Measurements from ENCODE around the gene SYNE1.
"Not testable (repeated sequence)": the region's sequence is repeated elsewhere in the genome, so short reads cannot be mapped to it uniquely, and the experiment has no call there.

The SYNE1 gene

GRCh38 chr6:152563177-152563576 is 74.0 kb downstream of the SYNE1 start:
- DNase-seq (ENCODE audit: low read depth), result no peak

DNA sequence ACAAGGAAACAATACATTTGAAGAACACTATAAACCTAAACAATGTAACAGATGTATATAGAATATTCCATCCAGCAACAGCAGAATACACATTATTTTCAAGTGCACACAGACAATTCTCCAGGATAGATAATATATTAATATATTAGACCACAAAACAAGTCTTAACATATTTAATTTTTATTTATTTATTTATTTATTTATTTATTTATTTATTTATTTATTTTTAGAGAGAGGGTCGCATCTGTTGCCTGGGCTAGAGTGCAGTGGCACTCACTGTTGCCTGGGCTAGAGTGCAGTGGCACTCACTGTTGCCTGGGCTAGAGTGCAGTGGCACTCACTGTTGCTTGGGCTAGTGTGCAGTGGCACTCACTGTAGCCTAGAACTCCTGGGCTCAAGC is 78.4 kb downstream of the SYNE1 start:
- DNase-seq (ENCODE audit: low read depth), result not testable (repeated sequence)

DNA sequence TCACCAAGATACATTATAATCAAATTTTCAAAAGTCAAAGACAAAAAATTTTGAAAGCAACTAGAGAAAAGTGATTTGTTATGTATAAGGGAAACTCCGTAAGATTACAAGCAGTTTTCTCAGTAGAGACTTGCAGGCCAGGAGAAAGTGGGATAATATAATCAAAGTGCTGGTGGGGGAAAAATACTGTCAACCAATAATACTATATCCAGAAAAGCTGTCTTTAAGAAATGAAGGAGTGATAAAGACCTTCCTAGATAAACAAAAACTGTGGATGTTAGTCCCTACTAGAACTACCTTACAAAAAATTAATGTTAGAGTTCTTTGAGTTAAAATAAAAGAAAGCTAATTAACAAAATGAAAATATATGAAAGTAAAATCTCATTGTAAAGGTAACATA is 79.7 kb downstream of the SYNE1 start:
- no peak for DNase-seq (ENCODE audit: low read depth)

DNA sequence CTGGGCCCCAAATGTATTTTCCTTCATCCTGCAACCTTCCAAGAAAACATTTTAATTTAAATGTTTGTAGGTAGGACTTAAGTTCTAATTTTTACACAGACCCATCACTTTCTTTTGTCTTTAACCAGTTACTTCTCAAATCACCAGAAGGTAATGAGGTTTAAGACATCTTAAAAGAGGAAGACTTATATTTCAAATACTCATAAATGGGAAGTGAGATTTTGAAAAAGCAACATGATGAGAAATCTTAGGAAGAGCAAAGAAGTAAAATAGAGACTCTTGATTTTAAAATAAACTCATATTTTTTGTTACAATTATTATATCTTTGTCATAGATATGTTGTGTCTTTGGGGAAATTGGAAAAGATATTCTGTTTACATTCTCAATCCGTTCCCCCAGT is 82.3 kb downstream of the SYNE1 start:
- no peak for DNase-seq (ENCODE audit: low read depth)

- no peak for DNase-seq (ENCODE audit: low read depth)
Measured at GRCh38 chr6:152552616-152553209, 84.4 kb downstream of the SYNE1 start.

DNA sequence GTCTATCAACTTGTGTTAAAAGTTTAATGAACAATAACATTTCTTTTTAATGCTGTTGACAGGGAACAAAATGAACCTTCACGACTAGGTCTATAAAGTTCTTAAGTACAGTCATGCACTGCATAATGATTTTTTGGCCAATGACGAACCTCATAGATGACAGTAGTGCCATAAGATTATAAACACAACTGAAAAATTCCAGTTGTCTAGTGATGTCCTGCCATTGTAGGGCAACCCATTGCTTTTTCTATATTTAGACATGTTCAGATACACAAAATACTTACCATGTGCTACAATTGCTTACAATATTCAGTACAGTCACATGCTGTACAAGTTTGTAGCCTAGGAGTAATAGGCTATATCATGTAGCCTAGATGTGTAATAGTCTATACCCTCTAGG is 93.6 kb downstream of the SYNE1 start:
- DNase-seq (ENCODE audit: low read depth), result no peak

DNA sequence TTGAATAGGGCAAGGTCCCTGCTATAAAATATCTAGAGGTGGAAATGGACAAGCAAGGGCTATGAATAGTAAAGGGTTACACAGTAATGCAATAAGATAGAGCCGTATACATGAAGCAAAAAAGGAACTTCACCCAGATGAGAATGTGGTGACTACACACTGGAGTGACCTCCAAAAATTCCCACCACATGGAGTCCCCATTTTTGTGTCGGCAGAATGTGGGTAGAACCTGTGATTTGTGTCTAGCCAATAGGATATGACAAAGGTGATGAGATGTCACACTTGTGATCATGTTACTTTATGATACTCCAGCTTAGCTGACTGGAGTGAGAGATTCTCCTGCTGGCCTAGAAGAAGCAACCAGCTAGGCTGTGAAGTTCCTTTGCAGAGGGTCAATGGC is 96.8 kb downstream of the SYNE1 start:
- DNase-seq (ENCODE audit: low read depth), result no peak

GRCh38 chr6:152534541-152534940 is 102.6 kb downstream of the SYNE1 start:
- DNase-seq (ENCODE audit: low read depth), result no peak

DNA sequence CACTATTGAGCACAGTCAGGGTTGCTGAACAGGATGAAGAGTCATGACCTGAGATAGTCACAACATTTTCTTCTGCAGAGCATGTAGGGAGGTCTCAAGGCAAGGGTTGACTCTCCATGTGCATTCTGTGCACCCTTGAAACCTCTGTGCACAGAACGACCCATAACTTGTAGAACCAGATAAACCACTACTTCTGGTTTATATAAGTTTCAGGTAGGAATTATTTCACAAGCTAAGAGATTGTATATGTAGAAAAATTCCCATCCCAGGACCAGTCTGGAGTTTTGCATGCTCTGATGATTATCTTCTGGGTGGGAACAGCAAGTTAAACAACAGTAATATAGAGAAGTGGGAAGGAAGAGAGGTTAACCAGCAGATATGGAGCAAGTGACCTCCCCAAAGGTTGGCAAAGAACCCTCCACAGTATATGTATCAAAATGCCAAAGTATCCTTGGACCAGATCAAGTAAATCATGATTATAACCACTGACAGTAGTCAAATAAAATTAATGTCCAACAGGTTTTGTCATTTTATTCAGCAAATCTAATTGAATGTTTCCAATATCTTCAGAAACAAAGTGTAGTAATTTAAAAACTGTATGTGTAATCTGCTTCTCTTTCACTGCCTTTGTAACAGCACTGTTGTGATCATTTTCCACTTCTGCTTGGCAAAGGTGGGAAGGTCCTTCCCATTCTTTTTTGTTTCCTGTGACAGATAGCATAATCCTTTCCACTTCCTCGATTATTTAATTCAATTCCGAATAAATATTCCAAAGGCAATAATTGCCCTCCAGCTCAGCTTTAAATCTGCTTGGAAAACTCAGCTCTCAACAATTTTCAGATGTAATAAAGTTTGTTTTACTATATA is 104.4 kb downstream of the SYNE1 start:
- no peak for DNase-seq (ENCODE audit: low read depth)

- DNase-seq (ENCODE audit: low read depth), result no peak
Measured at GRCh38 chr6:152531659-152532058, 105.5 kb downstream of the SYNE1 start.

DNA sequence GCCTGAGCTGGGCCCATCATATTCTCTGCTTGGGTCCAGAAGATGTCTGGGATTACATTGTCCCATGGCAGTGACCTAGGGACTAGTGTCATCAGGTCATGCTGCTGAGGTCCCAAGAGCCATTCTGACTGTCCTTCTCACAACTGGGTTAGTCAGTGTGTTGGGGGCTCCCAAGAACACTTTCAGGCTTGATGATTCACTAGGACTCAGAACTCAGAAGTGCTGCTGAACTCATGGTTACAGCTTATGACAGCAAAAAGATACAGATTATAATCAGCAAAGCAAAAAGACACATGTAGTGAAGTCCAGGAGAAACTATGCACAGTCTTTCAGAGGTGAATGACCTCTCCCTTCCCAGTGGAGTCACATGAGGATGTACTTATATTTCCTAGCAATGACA is 107.8 kb downstream of the SYNE1 start:
- DNase-seq (ENCODE audit: low read depth), result peak; percentile 4

DNA sequence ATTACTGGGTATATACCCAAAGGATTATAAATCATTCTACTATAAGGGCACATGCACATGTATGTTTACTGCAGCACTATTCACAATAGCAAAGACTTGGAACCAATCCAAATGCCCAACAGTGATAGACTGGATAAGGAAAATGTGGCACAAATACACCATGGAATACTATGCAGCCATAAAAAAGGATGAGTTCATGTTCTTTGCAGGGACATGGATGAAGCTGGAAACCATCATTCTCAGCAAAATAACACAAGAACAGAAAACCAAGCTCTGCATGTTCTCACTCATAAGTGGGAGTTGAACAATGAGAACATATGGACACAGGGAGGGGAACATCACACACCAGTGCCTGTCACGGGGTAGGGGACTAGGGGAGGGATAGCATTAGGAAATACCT is 123.0 kb downstream of the SYNE1 start:
- DNase-seq (ENCODE audit: low read depth), result not testable (repeated sequence)

DNA sequence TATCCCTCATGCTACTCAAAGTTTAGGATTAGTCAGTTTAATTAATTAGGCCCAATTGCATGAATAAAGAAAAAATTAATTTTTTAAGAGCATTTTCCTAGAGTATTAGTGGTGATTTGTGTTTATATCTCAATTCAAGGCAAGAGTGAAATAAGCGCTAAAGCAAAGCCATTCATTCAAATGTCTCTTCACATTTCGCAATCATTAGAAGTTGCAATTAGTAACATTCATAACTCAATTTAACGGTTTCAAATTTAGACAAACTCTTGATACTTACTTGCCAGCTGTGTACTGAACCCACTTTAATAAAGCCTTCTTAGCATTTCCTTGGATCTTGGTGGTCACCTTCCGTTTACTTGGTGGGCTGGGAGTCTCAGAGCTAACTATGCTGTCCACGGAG is 127.2 kb downstream of the SYNE1 start:
- DNase-seq (ENCODE audit: low read depth), result no peak

DNA sequence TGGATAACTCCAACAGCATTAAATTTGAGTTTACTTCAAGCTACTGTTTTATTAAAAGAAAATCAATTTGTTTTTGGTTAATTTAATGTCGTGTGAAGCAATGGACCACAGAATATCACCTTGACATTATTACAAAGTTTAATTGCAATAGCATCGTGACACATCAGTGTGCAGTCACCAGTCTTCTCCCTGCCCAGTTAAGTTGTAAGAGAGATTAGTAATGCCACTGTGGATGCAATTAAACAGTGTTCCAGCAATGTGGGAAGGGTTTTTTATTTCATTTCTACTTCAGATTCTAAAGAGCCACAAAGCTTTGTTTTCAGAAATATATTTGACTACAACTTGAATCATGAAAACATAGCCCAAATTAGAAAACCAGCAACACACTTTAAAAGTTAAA is 128.7 kb downstream of the SYNE1 start:
- DNase-seq (ENCODE audit: low read depth), result no peak

DNA sequence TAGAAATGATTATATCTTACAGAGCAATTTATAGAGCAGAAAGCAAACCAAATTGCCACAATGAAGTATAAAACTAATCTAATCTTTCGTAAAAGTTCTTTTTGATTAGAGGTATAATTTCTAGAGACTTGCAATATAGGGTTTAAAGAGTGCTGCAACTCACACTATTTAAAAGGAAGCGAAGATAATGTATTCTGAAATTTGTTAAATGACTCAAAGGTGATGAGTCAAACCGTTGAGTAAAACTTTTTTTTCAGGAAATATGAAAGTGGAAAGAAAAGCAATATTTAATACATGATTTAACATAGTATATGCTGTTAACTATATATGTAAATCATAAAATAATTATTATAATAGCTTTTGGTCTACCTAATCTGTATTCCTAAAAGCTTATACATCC is 133.6 kb downstream of the SYNE1 start:
- no peak for DNase-seq (ENCODE audit: low read depth)

DNA sequence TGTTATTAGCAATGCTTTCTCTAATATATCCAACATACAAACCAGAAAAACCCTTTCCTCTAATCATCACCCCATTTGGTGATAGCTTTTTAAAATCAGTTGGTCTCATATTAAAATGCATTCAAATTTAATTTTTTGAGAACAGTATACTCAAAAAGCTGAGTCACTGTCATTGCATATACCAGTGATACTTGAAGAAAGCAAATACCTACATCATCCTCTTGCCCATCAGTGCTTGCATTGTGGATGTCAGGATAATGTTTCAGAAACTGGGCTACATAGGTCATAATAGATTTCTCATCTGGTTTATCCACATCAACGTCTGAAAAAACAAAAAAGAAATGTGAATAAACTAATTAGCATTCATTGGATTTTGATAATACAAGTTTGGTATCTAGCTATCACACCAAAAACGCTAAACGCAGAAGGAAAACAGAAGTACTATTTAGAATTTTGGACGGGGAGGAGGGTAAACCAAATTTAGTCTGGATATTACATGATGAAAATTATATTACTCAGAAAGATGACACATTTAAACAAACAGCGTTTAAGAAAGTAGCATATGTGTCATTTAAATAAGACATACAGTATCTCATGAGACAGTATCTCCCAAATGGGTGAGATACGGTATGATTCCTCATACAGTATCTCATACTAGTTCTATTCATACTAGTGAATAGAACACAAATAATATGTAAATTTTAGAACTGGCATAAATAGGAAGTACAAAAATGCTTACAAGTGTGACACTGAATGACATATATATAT is 134.6 kb downstream of the SYNE1 start:
- DNase-seq (ENCODE audit: low read depth), result no peak

GRCh38 chr6:152499931-152500330 is 137.2 kb downstream of the SYNE1 start:
- no peak for DNase-seq (ENCODE audit: low read depth)

DNA sequence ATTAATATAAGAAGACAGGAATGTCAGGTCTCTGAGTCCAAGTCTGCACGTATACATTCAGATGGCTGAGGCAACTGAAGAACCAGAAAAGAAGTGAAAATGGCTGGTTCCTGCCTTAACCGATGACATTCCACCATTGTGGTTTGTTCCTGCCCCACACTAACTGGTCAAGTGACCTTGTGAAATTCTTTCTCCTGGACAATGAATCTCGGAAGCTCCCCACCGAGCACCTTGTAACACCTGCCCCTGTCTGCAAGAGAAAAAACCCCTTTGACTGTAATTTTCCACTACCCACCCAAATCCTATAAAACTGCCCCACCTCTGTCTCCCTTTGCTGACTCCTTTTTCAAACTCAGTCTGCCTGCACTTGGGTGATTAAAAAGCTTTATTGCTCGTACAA is 140.4 kb downstream of the SYNE1 start:
- no peak for DNase-seq (ENCODE audit: low read depth)

- not testable (repeated sequence) for DNase-seq (ENCODE audit: low read depth)
Measured at GRCh38 chr6:152495456-152495855, 141.7 kb downstream of the SYNE1 start.

DNA sequence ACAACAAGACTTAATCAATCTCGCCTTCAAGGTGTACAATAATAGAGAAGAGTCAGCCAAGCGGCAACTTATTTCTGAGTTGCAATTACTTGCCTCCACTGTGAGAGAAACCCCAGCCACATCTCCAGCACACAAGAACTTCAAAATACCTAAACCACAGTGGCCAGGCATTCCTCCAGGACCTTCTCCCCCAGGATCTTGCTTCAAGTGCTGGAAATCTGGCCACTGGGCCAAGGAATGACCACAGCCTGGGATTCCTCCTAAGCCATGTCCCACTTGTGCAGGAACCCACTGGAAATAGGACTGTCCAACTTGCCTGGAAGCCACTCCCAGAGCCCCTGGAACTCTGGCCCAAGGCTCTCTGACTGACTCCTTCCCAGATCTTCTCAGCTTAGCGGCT is 144.9 kb downstream of the SYNE1 start:
- DNase-seq (ENCODE audit: low read depth), result not testable (repeated sequence)

- not testable (repeated sequence) for DNase-seq (ENCODE audit: low read depth)
Measured at GRCh38 chr6:152491501-152491900, 145.7 kb downstream of the SYNE1 start.

DNA sequence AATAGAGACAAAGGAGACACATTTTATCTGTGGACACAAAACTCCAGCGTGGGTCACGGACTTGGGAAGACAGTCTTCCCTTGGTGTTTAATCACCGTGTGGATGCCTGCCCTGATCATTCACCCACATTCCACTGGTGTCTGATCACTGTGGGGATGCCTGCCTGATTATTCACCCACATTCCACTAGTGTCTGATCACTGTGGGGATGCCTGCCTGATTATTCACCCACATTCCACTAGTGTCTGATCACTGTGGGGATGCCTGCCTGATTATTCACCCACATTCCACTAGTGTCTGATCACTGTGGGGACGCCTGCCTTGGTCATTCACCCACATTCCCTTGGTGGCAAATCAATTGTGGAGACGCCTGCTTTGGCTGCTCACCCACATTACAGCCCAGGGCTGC is 146.2 kb downstream of the SYNE1 start:
- peak; percentile 29 for DNase-seq (ENCODE audit: low read depth)

- DNase-seq (ENCODE audit: low read depth), result no peak
Measured at GRCh38 chr6:152484806-152485205, 152.4 kb downstream of the SYNE1 start.
